Retina (tissue), 1 donor: ENCODE data around the gene HES1.
A peak's percentile ranks its signal among the peaks of the same experiment; 100 is the strongest.
"Not testable (repeated sequence)": the region's sequence is repeated elsewhere in the genome, so short reads cannot be mapped to it uniquely, and the experiment has no call there.

Experiments used
- DNase-seq: peaks from one replicate; pipeline ENCODE4 v3.0.0-alpha.2; 2016

The HES1 gene

GRCh38 chr3:194135806-194136518 is at the start of gene HES1:
HES1 (plus strand) TSS chr3:194136148; CDS start chr3:194136381, 233 bp downstream.
- DNase-seq, result peak; percentile 95

- no peak for DNase-seq
Observed at GRCh38 chr3:194086388-194087075, 49.4 kb upstream of the HES1 start.

- no peak for DNase-seq
Observed at GRCh38 chr3:194087280-194087679, 48.7 kb upstream of the HES1 start.

- DNase-seq, result no peak
Observed at GRCh38 chr3:194087995-194088855, 47.7 kb upstream of the HES1 start.

- DNase-seq, result no peak
Observed at GRCh38 chr3:194089357-194090177, 46.4 kb upstream of the HES1 start.

- DNase-seq, result not testable (repeated sequence)
Observed at GRCh38 chr3:194090178-194090555, 45.8 kb upstream of the HES1 start.

- no peak for DNase-seq
Observed at GRCh38 chr3:194090716-194091115, 45.2 kb upstream of the HES1 start.

GRCh38 chr3:194091141-194091540 is 44.8 kb upstream of the HES1 start:
- no peak for DNase-seq

GRCh38 chr3:194091897-194092296 is 44.1 kb upstream of the HES1 start:
- not testable (repeated sequence) for DNase-seq

GRCh38 chr3:194092881-194093301 is 43.1 kb upstream of the HES1 start:
- DNase-seq, result peak; percentile 81

GRCh38 chr3:194093842-194094241 is 42.1 kb upstream of the HES1 start:
- no peak for DNase-seq

GRCh38 chr3:194095464-194095863 is 40.5 kb upstream of the HES1 start:
- DNase-seq, result no peak

- no peak for DNase-seq
Observed at GRCh38 chr3:194095902-194096301, 40.0 kb upstream of the HES1 start.

GRCh38 chr3:194097141-194097882 is 38.6 kb upstream of the HES1 start:
- DNase-seq, result peak; percentile 50

GRCh38 chr3:194098081-194098842 is 37.7 kb upstream of the HES1 start:
- DNase-seq, result peak; percentile 55

GRCh38 chr3:194098843-194099183 is 37.1 kb upstream of the HES1 start:
- DNase-seq, result no peak

- no peak for DNase-seq
Observed at GRCh38 chr3:194099215-194099614, 36.7 kb upstream of the HES1 start.

- DNase-seq, result no peak
Observed at GRCh38 chr3:194100856-194101390, 35.0 kb upstream of the HES1 start.

GRCh38 chr3:194101592-194102432 is 34.1 kb upstream of the HES1 start:
- DNase-seq, result no peak

- no peak for DNase-seq
Observed at GRCh38 chr3:194102436-194102835, 33.5 kb upstream of the HES1 start.
